Ovary (tissue), 3 donors: Measurements from ENCODE around the gene ZNF891.

Experiments used
- EP300 ChIP-seq: sonication (generic); formaldehyde crosslinking; IDR thresholded peaks from one replicate; pipeline ENCODE4 v1.6.1; 2017; ENCODE audit warnings: antibody characterized with exemption
- POLR2A ChIP-seq: fragments of 450-650 bp; IDR thresholded peaks from one replicate; pipeline ENCODE4 v1.6.1; 2017; ENCODE audit warnings: antibody characterized with exemption, mild to moderate bottlenecking, moderate library complexity
- TF ChIP-seq, protein P1 (sequence below), 3 donors: fragments of 450-650 bp in 2 of 3; fragments of 200-600 bp in 1 of 3; IDR thresholded peaks; one replicate each; pipeline versions ENCODE4 v1.5.1 to v1.8.0; 2016 to 2022; ENCODE audit warnings: antibody characterized with exemption in 3 of 3, mild to moderate bottlenecking in 1 of 3
- donor health status: DM: no; HTN: no; CAD: no.

- TF ChIP-seq POLR2A: no peak
- TF ChIP-seq, protein P1, sequence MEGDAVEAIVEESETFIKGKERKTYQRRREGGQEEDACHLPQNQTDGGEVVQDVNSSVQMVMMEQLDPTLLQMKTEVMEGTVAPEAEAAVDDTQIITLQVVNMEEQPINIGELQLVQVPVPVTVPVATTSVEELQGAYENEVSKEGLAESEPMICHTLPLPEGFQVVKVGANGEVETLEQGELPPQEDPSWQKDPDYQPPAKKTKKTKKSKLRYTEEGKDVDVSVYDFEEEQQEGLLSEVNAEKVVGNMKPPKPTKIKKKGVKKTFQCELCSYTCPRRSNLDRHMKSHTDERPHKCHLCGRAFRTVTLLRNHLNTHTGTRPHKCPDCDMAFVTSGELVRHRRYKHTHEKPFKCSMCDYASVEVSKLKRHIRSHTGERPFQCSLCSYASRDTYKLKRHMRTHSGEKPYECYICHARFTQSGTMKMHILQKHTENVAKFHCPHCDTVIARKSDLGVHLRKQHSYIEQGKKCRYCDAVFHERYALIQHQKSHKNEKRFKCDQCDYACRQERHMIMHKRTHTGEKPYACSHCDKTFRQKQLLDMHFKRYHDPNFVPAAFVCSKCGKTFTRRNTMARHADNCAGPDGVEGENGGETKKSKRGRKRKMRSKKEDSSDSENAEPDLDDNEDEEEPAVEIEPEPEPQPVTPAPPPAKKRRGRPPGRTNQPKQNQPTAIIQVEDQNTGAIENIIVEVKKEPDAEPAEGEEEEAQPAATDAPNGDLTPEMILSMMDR (IDR thresholded peaks at IDR 0.05): no peak
- TF ChIP-seq EP300: no peak
These were observed 5.7 kb upstream of the ZNF891 start for GRCh38 chr12:133135747-133136146.
